SK-N-SH treated with all-trans-retinoic acid at 6 μM for 48 hours (cell line): ENCODE measurements around the gene LONP2.

Experiments used
- ATAC-seq: fragments of 200-7000 bp; cut with Tn5 transposase; 3 replicates; pipeline ENCODE4 v1.9.1; 2020; ENCODE audit warnings: mild to moderate bottlenecking, moderate library complexity
- ARNTL ChIP-seq: fragments of 450-650 bp; formaldehyde crosslinking; IDR thresholded peaks from 2 replicates; pipeline ENCODE4 v1.5.0; 2020; ENCODE audit warnings: low read depth, mild to moderate bottlenecking, moderate library complexity, borderline replicate concordance
- CREB5 ChIP-seq: fragments of 250-450 bp; sonication (Bioruptor Pico); IDR thresholded peaks from 2 replicates; pipeline ENCODE4 v1.5.1; 2020; ENCODE audit warnings: low read depth, mild to moderate bottlenecking, moderate library complexity
- CSDC2 ChIP-seq: fragments of 250-450 bp; sonication (Bioruptor Pico); IDR thresholded peaks from 2 replicates; pipeline ENCODE4 v1.5.0; 2020; ENCODE audit warnings: mild to moderate bottlenecking, moderate library complexity
- CSRNP3 ChIP-seq: fragments of 250-450 bp; sonication (Bioruptor Pico); IDR thresholded peaks from 2 replicates; pipeline ENCODE4 v1.5.1; 2021; ENCODE audit warnings: mild to moderate bottlenecking, moderate library complexity
- ESRRG ChIP-seq: fragments of 250-450 bp; sonication (Bioruptor Pico); IDR thresholded peaks from 2 replicates; pipeline ENCODE4 v1.6.1; 2021; ENCODE audit warnings: mild to moderate bottlenecking
- GLIS3 ChIP-seq: fragments of 250-450 bp; sonication (Bioruptor Pico); IDR thresholded peaks from 2 replicates; pipeline ENCODE4 v1.5.0; 2020; ENCODE audit warnings: mild to moderate bottlenecking, moderate library complexity
- ISL1 ChIP-seq: fragments of 250-450 bp; sonication (Bioruptor Pico); IDR thresholded peaks from 2 replicates; pipeline ENCODE4 v2.1.2; 2022; ENCODE audit warnings: mild to moderate bottlenecking, moderate library complexity
- OSR1 ChIP-seq: fragments of 250-450 bp; sonication (Bioruptor Pico); IDR thresholded peaks from 2 replicates; pipeline ENCODE4 v1.8.0; 2022; ENCODE audit warnings: moderate library complexity, mild to moderate bottlenecking, inconsistent platforms
- PATZ1 ChIP-seq: fragments of 250-450 bp; sonication (Bioruptor Pico); IDR thresholded peaks from 2 replicates; pipeline ENCODE4 v1.8.0; 2020; ENCODE audit warnings: mild to moderate bottlenecking, moderate library complexity, borderline replicate concordance
- POU6F1 ChIP-seq: fragments of 250-450 bp; sonication (Bioruptor Pico); IDR thresholded peaks from 2 replicates; pipeline ENCODE4 v1.8.0; 2021; ENCODE audit warnings: low read depth, mild to moderate bottlenecking, moderate library complexity, borderline replicate concordance
- PPARA ChIP-seq: fragments of 250-450 bp; sonication (Bioruptor Pico); IDR thresholded peaks from 2 replicates; pipeline ENCODE4 v1.5.0; 2020; ENCODE audit warnings: mild to moderate bottlenecking, borderline replicate concordance
- RARB ChIP-seq: fragments of 250-450 bp; sonication (Bioruptor Pico); IDR thresholded peaks from 2 replicates; pipeline ENCODE4 v1.8.0; 2021; ENCODE audit warnings: mild to moderate bottlenecking, moderate library complexity
- SNAI2 ChIP-seq: fragments of 250-450 bp; sonication (Bioruptor Pico); IDR thresholded peaks from 2 replicates; pipeline ENCODE4 v1.5.0; 2020; ENCODE audit warnings: mild to moderate bottlenecking, moderate library complexity
- TCF4 ChIP-seq: fragments of 250-450 bp; sonication (Bioruptor Pico); IDR thresholded peaks from 2 replicates; pipeline ENCODE4 v1.8.0; 2021; ENCODE audit warnings: mild to moderate bottlenecking, moderate library complexity, borderline replicate concordance
- TOX ChIP-seq: fragments of 250-450 bp; sonication (Bioruptor Pico); IDR thresholded peaks from 2 replicates; pipeline ENCODE4 v1.8.0; 2021; ENCODE audit warnings: mild to moderate bottlenecking, moderate library complexity, borderline replicate concordance
- ZC3H10 ChIP-seq: fragments of 250-450 bp; sonication (Bioruptor Pico); IDR thresholded peaks from 2 replicates; pipeline ENCODE4 v1.5.1; 2021; ENCODE audit warnings: mild to moderate bottlenecking, moderate library complexity
- ZFP3 ChIP-seq: fragments of 250-450 bp; sonication (Bioruptor Pico); IDR thresholded peaks from 2 replicates; pipeline ENCODE4 v1.5.0; 2020; ENCODE audit warnings: mild to moderate bottlenecking, moderate library complexity
- ZFP30 ChIP-seq: fragments of 450-650 bp; formaldehyde crosslinking; IDR thresholded peaks from 2 replicates; pipeline ENCODE4 v1.5.0; 2022; ENCODE audit warnings: mild to moderate bottlenecking, moderate library complexity
- ZNF565 ChIP-seq: fragments of 450-650 bp; formaldehyde crosslinking; conservative IDR thresholded peaks from 2 replicates; pipeline ENCODE4 v1.5.0; 2020; ENCODE audit warnings: low read depth, mild to moderate bottlenecking, moderate library complexity
- ZNF70 ChIP-seq: fragments of 450-650 bp; formaldehyde crosslinking; IDR thresholded peaks from 2 replicates; pipeline ENCODE4 v1.5.0; 2020; ENCODE audit warnings: mild to moderate bottlenecking, moderate library complexity
- ZNF8 ChIP-seq: fragments of 450-650 bp; formaldehyde crosslinking; IDR thresholded peaks from 2 replicates; pipeline ENCODE4 v1.5.0; 2020; ENCODE audit warnings: mild to moderate bottlenecking, moderate library complexity

The LONP2 gene

GRCh38 chr16:48218473-48218872, 25.6 kb upstream of the LONP2 start:
- no peak for ATAC-seq

GRCh38 chr16:48220891-48221290, 23.2 kb upstream of the LONP2 start:
- TF ChIP-seq SNAI2 (no peak), CSDC2 (CRISPR knock-in tag) (no peak), OSR1 (CRISPR knock-in tag) (no peak), PPARA (no peak), ZNF565 (CRISPR knock-in tag) (no peak), ZNF8 (no peak), TOX (CRISPR knock-in tag) (no peak), ZFP3 (CRISPR knock-in tag) (no peak), ZC3H10 (CRISPR knock-in tag) (no peak), ARNTL (CRISPR knock-in tag) (no peak), PATZ1 (CRISPR knock-in tag) (no peak), GLIS3 (CRISPR knock-in tag) (no peak), ESRRG (CRISPR knock-in tag) (no peak), POU6F1 (CRISPR knock-in tag) (no peak), ISL1 (CRISPR knock-in tag) (no peak), TCF4 (CRISPR knock-in tag) (no peak)
- ATAC-seq: no peak

More at GRCh38 chr16:48218473-48218872, 25.6 kb upstream of the LONP2 start:
- TF ChIP-seq ESRRG (CRISPR knock-in tag) (no peak), TOX (CRISPR knock-in tag) (no peak), ZFP3 (CRISPR knock-in tag) (no peak), CSRNP3 (no peak), ZNF565 (CRISPR knock-in tag) (no peak), RARB (CRISPR knock-in tag) (no peak), POU6F1 (CRISPR knock-in tag) (no peak), ZNF70 (no peak), ARNTL (CRISPR knock-in tag) (no peak)
- TF ChIP-seq, all 23 proteins: peak for 0

- no peak for ATAC-seq
- TF ChIP-seq TOX (CRISPR knock-in tag) (no peak), SNAI2 (no peak), PATZ1 (CRISPR knock-in tag) (no peak), ZC3H10 (CRISPR knock-in tag) (no peak), ZNF70 (no peak), ZFP3 (CRISPR knock-in tag) (no peak), RARB (CRISPR knock-in tag) (no peak), TCF4 (CRISPR knock-in tag) (no peak), CSDC2 (CRISPR knock-in tag) (no peak), ZFP30 (CRISPR knock-in tag) (no peak), CREB5 (CRISPR knock-in tag) (no peak)
- TF ChIP-seq, all 23 proteins: peak for 0
Measured at GRCh38 chr16:48223490-48223889, 20.6 kb upstream of the LONP2 start.
